Measurements from ENCODE around the gene PRKN.
"Not testable (repeated sequence)": the region's sequence is repeated elsewhere in the genome, so short reads cannot be mapped to it uniquely, and the experiment has no call there.

The PRKN gene

GRCh38 chr6:161886545-161886944, 841.0 kb downstream of the PRKN start:
- H3K4me3 ChIP-seq (ENCODE audit: low read depth, low read length) = not testable (repeated sequence)

GRCh38 chr6:161884782-161885181, 842.8 kb downstream of the PRKN start:
- H3K4me3 ChIP-seq (ENCODE audit: low read depth, low read length) = no peak overlapping the region

GRCh38 chr6:161882196-161882765, 845.3 kb downstream of the PRKN start:
- H3K4me3 ChIP-seq (ENCODE audit: low read depth, low read length) = no peak overlapping the region

GRCh38 chr6:161880056-161880455, 847.5 kb downstream of the PRKN start:
- H3K4me3 ChIP-seq (ENCODE audit: low read depth, low read length) = no peak overlapping the region

GRCh38 chr6:161876231-161876630, 851.3 kb downstream of the PRKN start:
- no peak overlapping the region for H3K4me3 ChIP-seq (ENCODE audit: low read depth, low read length)

- H3K4me3 ChIP-seq (ENCODE audit: low read depth, low read length) = no peak overlapping the region
These were observed 857.2 kb downstream of the PRKN start for GRCh38 chr6:161870236-161870901.

GRCh38 chr6:161869491-161869890, 858.1 kb downstream of the PRKN start:
- no peak overlapping the region for H3K4me3 ChIP-seq (ENCODE audit: low read depth, low read length)

- H3K4me3 ChIP-seq (ENCODE audit: low read depth, low read length) = no peak overlapping the region
These were observed 861.0 kb downstream of the PRKN start for GRCh38 chr6:161866570-161866969.

- not testable (repeated sequence) for H3K4me3 ChIP-seq (ENCODE audit: low read depth, low read length)
These were observed 866.5 kb downstream of the PRKN start for GRCh38 chr6:161861061-161861460.

GRCh38 chr6:161853657-161854056, 873.9 kb downstream of the PRKN start:
- no peak overlapping the region for H3K4me3 ChIP-seq (ENCODE audit: low read depth, low read length)

GRCh38 chr6:161851486-161851885, 876.1 kb downstream of the PRKN start:
- not testable (repeated sequence) for H3K4me3 ChIP-seq (ENCODE audit: low read depth, low read length)

GRCh38 chr6:161850562-161850961, 877.0 kb downstream of the PRKN start:
- no peak overlapping the region for H3K4me3 ChIP-seq (ENCODE audit: low read depth, low read length)

- no peak overlapping the region for H3K4me3 ChIP-seq (ENCODE audit: low read depth, low read length)
These were observed 879.9 kb downstream of the PRKN start for GRCh38 chr6:161847628-161848027.

- no peak overlapping the region for H3K4me3 ChIP-seq (ENCODE audit: low read depth, low read length)
These were observed 882.8 kb downstream of the PRKN start for GRCh38 chr6:161844804-161845203.

GRCh38 chr6:161843066-161843465, 884.5 kb downstream of the PRKN start:
- H3K4me3 ChIP-seq (ENCODE audit: low read depth, low read length) = no peak overlapping the region

GRCh38 chr6:161840380-161840779, 887.2 kb downstream of the PRKN start:
- no peak overlapping the region for H3K4me3 ChIP-seq (ENCODE audit: low read depth, low read length)

GRCh38 chr6:161838306-161839035, 889.1 kb downstream of the PRKN start:
- H3K4me3 ChIP-seq (ENCODE audit: low read depth, low read length) = no peak overlapping the region

GRCh38 chr6:161837854-161838253, 889.7 kb downstream of the PRKN start:
- H3K4me3 ChIP-seq (ENCODE audit: low read depth, low read length) = no peak overlapping the region

- no peak overlapping the region for H3K4me3 ChIP-seq (ENCODE audit: low read depth, low read length)
These were observed 890.2 kb downstream of the PRKN start for GRCh38 chr6:161837449-161837735.

- H3K4me3 ChIP-seq (ENCODE audit: low read depth, low read length) = no peak overlapping the region
These were observed 890.7 kb downstream of the PRKN start for GRCh38 chr6:161836643-161837448.

- H3K4me3 ChIP-seq (ENCODE audit: low read depth, low read length) = no peak overlapping the region
These were observed 891.9 kb downstream of the PRKN start for GRCh38 chr6:161835500-161836215.
